ENCODE results near the gene GGTA1.
"Not testable (repeated sequence)": the region's sequence is repeated elsewhere in the genome, so short reads cannot be mapped to it uniquely, and the experiment has no call there.

Gene GGTA1

DNA sequence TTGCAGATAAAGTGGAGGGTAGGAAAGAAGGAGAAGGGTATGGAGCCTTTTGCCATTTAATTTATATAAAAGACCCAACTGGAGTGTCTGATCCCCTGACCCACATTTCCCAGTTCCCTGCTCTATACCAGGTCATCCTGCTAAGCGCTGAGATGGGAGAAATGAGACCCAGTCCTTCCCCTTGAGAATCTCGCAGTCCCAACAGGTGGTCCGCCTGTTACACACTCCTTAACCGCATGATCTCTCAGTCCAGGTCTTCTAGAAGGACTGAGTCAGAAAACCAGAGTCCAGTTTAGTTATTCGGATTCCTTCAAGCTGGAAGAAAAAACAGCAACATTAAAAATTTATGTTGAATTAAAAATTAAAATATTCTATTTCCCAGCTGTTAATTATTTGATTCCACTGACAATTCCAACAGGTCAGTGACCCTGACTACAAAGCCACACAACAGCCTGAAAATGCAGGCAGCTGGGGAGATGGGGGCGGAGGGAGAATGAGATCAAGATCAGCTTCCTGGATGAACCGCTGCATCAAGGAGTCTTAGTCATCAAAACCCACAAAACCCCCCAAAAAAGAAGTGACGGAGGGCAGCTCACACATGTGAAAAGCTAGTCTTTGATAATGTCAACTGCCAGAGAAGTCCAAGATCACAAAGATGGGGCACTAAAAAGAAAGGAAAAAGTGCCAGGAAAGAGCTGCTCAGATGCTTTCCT lies 44.0 kb downstream of the GGTA1 start:
- no peak for DNase-seq (ENCODE audit: low spot score)

DNA sequence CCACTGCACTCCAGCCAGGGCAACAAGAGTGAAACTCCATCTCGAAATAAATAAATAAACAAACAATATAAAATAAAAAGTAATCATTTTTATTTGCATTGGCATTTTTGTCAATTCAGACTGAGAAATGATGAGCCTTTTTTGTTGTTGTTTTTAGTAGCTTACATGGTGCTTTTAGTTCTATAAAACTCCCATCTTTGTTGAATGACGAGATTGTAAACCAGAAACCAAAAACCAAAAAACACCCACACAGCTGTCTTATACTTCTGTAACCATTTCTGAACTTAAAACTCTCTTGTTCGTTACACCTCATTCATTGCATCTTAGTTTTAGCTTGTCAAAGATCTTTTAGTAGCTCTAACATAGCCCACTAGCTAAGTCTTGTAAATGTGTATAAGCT lies 44.7 kb downstream of the GGTA1 start:
- no peak for DNase-seq (ENCODE audit: low spot score)

DNA sequence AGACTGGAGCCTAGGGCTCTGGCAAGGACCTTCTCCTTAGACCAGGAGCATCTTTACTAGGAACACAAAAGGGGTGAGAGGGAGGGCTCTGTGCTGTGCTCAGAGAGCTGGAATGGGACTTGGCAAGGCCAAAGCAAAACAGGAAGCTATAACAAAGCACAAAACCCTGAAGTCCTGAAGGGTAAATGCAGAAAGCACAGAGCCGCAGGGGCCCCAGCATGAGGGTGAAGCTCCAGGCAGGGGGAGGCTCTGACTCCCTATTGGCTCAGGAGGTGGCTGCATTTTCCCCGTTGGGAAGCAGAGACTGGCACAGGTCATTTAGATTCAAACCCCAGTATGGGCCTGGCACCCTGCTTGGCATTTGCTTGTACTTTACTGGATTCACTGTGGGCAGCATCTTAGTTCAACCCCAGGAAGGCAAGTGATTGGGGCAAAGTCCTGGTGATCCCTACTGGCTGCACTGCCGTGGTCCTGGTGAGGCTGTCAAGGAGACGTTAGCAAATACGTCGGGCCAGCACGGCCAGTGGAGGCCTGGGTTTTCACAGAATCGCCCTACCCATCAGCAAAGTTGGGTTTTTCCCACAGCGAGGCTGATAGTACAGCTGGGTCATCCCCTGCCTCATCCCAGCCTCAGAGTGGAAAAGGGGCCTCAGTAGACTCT lies 46.3 kb downstream of the GGTA1 start:
- no peak for DNase-seq (ENCODE audit: low spot score)

DNA sequence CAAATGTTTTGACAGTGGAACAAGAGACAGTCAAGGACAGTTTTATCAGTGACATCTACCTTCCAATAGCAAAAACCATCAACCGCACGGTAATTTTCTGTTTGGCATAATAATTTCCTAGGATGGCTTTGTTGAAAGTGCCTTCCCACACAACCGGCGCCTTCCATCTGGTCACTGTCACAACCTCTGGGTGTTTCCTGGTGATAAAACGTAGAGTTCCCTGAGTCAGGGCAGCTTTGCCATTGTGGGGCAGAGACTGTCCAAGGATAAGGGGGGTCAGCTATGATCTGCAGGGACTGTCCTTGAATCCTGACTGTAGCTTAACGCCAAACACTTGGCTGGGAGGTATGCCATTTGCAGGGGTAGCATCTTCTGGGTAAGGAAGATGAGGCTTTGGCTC lies 47.6 kb downstream of the GGTA1 start:
- no peak for DNase-seq (ENCODE audit: low spot score)

DNA sequence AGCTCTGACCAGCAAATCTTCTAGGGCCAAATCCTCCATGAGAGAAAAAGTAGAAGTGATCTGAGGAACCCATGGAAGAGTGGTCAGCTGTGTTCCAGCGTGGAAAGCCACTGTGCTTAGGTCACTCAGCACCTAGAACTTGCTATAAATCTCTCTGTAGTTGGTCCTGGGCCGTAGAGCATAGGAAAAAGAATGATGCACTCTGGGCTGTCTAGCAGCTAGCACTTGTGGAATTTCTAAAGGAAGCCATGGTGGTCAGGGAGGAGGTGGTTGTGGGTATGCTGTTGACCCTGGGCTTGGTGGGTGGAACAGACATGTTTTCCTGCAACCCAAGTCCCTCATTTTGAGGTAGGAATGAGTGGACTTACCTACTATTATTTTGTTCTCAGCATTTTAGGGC lies 48.1 kb downstream of the GGTA1 start:
- no peak for DNase-seq (ENCODE audit: low spot score)

DNA sequence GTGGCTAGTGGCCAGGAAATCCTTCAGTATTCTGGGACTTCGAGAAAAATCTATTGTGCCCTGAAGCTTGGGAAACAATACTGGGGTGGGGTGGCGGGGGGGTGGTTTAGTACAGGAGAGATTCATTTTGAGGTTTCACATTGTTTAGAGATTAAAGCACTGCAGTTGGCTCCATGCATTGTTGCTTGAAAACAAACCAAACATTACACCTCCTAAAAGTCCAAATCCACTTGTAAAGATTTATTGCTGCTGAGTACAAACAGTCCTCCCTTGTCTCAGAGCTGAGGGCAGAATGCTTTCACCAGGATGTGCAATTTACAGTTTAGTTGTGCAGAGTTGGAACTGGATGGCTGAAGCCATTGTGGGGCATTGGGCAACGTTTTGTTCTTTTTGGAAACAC lies 49.4 kb downstream of the GGTA1 start:
- DNase-seq (ENCODE audit: low spot score), result no peak

DNA sequence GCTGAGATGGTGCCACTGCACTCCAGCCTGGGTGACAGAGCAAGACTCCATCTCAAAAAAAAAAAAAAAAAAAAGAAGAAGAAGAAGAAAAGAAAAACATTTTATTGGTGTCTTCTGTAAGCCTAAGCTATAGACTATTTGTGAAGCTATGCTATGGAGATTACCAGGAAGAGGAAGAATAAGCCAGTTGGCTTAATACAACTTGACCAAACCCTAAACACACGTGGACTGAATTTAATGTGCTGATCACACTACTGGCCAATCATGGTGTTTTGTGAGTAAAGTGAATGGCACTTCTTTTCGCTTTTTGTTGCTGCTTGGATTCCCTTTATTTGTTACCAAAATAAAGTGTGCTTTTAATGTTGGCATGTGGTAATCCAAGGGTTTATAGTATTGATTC lies 49.9 kb downstream of the GGTA1 start:
- no peak for DNase-seq (ENCODE audit: low spot score)

DNA sequence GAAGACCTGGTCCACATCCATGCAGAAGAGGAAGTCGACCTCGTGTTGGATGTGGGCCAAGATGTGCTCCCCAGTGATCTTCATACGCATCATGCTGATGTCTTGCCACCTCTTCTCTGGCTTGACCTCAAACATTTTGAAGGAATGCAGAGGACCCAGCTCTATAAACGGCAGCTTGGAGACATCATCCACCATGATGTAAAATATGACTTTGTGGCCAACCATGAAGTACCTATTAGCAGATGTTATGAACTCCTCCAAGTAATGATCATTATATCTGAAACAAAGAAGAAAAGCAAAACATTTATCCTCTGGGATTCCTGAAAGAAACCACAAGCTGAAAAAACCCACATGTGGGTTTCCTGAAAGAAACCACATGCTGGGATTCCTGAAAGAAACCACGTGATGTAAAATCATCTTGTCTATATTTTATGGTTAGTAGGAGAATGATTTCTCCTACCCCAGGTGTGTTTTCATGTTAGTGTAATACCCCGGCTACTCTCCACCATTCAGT lies 52.3 kb downstream of the GGTA1 start:
- no peak for DNase-seq (ENCODE audit: low spot score)

DNA sequence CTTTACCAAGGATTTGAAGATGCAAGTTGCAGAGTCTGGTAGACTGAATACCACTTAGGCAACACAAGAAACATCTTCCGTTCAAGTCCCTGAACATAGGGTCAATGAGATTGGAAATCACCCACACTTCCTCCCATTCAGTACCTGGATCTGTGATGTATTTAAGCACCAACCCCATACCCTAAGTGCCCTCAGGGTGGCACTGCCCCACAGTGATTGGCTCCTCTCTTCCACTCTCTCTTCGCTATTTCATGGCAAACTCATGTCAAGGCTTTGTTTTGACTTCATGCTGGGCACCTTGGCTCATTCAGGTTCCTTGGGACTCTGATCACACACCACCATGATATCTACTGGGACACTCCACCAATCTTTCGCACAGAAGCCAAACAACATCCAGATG lies 53.7 kb downstream of the GGTA1 start:
- DNase-seq (ENCODE audit: low spot score), result no peak

DNA sequence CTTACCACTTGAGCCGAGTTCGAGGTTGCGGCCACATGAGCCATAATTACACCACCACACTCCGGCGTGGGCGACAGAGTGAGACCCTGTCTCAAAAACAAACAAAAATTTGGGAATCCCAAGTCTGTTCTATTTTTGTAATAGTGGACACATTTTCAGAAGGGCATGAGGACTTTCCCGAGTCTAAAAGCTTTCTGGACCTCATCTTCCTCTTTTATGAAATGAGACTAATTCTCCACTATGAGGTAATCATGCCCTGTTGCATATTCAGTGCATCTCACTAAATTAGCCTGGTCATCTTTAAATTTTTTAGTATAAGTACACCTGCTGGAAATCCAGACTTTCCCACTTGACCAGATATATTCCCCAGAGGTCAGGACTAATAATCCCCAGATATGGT lies 55.7 kb downstream of the GGTA1 start:
- no peak for DNase-seq (ENCODE audit: low spot score)

DNA sequence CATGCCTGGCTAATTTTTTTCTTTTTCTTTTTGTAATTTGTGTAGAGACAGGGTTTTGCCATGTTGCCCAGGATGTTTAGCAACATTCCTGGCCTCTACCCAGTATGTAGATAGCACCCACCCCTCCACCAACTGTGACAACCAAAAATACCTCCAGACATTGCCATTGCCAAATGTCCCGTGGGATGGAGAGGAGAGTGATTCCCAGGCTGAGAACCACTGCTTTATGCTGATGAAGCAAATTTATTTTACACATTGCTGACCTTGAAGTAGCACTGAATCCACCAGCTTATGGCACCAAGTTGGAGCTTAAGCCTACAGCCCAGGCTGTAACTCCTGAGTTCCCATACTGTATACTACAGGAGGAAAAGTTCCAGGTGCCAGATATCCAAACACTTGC lies 58.5 kb downstream of the GGTA1 start:
- no peak for DNase-seq (ENCODE audit: low spot score)

DNA sequence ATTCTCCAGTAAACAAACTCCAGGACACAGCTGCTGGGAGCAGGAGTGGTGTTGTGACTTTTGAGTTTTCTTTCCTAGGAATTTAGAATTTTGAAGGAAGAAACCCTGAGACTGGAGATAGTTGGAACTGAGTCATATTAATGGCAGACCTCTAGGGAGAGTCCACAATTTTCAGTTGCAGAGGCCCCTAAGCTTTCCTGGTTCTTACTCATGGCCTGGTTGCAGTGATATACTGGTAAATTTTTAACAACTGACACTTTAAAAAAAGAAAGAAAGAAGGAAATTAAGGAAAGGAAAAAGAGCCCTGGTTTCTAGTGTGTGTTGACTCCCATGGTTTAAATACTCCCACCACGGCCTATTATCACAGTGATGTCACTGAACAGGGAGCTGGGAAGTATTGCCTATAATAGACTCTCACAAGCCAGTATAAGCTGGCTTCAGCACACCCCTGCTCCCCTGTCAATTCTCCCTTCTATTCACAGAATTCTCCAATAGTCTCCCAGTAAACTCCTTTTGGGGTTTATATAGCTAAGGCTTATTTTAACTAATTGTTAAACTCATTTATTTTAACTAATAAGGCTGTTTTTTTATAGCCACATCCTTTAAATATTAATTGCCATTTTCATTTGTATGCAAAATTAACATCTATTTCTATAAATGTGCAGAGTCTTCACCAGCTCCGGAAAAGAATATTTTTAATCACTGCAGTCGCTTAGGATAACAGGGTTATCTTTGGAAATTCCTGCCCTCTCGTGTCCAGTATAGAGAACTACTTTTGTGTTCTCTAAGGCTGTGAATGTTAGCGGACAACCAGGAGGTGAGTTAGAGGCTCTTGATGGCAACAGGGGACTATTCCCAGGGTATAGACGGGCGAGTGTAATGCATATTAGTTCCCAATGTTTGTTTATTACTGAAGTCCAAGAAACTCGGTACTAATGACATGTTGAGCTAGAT lies 59.7 kb downstream of the GGTA1 start:
- no peak for DNase-seq (ENCODE audit: low spot score)

DNA sequence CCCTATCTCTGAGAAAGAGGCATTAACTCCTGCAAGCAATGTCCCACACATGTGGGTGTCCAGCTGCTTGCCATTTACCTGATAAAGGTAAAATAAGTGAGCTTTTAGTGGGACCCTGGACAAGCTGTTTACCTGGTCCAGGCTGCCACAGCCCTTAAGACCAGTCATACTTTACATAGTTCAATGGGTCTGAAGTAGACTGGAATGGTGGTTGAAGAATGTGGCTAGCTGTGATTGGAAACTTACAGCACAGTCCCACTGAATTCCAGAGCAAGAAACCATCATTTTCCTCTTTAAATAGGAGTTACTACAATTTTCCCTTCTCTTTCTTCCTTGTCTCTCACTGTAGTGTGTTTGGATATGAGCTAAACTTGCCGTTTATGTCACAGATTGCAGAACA lies 60.6 kb downstream of the GGTA1 start:
- no peak for DNase-seq (ENCODE audit: low spot score)

DNA sequence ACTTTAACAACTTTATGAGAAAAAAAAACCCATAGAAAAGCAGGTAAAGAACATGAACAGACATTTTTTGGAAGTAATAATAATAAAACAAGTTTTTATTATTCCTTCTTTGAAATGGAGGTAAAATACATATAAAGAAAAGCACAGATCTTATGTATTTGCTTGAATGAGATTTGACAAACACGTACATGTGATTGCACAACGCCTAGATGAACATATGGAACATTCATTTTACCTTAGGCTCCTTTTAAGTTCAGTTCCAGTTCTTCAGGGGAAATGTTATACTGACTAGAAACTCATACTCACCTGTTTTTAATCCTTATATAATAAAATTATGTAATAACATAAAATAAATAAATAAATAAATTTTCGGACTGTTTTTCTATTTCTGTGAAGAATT lies 61.8 kb downstream of the GGTA1 start:
- no peak for DNase-seq (ENCODE audit: low spot score)

DNA sequence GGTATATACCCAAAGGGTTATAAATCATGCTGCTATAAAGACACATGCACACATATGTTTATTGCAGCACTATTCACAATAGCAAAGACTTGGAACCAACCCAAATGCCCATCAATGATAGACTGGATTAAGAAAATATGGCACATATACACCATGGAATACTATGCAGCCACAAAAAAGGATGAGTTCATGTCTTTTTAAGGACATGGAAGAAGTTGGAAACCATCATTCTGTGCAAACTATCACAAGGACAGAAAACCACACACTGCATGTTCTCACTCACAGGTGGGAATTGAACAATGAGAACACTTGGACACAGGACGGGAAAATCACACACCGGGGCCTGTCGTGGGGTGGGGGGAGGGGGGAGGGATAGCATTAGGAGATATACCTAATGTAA lies 62.6 kb downstream of the GGTA1 start:
- not testable (repeated sequence) for DNase-seq (ENCODE audit: low spot score)

DNA sequence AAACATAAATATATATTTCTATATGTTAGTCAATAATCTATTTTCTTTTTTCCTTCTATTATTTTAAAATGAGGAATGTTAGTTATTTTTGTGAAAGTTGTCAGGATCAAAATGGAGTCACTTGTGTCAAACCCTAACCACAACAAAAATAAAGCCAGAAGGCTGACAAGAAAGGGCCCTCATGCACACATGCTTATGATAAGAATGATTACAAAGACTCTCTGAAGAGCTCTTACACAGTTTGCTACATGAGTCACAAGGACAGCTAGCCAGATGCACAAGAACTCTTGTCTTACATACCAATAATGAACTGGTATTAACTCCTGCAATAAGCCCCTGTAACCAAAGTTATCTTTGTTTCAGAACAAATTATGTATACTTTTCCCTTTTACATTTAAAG lies 64.7 kb downstream of the GGTA1 start:
- no peak for DNase-seq (ENCODE audit: low spot score)

DNA sequence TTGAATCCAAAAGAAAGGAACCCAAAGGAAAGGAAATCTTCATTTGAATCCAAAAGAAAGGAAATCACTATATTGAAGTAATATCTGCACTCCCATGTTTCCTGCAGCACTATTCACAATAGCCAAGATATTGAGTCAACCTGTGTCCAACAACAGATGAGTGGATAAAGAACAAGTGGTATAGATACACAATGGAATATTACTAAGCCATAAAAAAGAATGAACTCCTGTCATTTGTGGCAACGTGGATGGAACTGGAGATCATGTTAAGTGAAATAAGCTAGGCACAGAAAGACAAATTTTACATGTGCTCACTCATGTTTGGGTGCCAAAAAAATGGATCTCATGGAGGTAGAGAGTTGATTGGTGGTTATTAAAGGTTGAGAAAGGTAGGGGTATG lies 71.7 kb downstream of the GGTA1 start:
- no peak for DNase-seq (ENCODE audit: low spot score)

DNA sequence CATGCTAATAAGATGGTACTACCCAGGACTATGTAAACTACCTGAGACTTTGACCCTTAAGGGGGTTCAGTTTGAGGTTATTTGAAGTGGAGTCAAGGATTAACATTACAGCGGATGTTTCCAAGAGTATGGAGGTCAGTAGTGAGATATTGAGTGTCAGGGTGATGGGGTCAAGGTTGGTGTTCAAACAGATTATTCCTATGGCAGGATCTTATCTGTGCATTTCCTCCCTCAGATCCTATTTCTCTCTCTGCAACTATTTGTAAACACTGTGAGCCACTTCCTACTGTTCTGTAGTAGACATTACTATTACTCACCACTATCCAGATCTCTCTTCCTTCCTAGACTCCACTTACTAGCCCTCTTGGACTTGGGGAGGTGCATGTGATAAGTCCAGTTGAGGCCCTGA lies 75.6 kb downstream of the GGTA1 start:
- no peak for DNase-seq (ENCODE audit: low spot score)

DNA sequence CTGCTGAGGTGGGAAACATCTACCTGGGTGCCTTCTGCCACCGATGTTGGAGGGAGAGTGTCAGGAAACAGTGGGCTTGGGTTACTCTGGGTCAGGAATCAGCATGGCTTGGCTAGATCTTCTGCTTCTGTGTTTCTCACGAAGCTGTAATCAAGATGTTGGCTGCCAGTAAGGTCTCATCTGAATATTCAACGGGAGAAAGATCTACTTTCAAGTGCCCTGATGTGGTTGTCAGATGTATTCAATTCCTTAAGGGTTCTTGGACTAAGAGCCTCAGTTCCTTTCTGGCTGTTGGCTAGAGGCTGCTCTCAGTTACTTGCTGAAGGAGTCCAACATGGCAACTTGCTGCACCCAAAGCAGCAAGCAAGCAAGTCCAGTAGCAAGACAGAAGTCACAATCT lies 87.7 kb downstream of the GGTA1 start:
- DNase-seq (ENCODE audit: low spot score), result no peak

DNA sequence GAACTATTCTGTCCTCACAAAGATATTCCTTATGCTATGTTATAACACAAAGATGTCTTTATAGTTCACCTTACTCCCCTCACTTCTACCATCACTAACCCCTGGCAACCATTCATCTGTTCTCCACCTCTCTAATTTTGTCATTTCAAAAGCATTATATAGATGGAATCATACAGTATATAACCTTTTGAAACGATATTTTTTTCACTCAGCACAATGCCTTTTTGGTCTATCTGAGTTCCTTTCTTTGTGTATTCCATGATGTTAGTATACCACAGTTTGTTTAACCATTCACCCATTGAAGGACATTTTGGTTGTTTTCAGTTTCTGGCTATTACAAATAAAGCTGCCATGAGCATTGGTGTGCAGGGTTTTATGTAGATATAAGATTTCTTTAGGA lies 93.7 kb downstream of the GGTA1 start:
- no peak for DNase-seq (ENCODE audit: low spot score)
